ENCODE data around the gene SLC22A2. TPM values are rescaled to one million over a fixed set of nuclear protein-coding genes. Genes with fewer than 3 reads are reported as not detected.

The SLC22A2 gene
- not detected in 2 replicates for total RNA-seq

DNA sequence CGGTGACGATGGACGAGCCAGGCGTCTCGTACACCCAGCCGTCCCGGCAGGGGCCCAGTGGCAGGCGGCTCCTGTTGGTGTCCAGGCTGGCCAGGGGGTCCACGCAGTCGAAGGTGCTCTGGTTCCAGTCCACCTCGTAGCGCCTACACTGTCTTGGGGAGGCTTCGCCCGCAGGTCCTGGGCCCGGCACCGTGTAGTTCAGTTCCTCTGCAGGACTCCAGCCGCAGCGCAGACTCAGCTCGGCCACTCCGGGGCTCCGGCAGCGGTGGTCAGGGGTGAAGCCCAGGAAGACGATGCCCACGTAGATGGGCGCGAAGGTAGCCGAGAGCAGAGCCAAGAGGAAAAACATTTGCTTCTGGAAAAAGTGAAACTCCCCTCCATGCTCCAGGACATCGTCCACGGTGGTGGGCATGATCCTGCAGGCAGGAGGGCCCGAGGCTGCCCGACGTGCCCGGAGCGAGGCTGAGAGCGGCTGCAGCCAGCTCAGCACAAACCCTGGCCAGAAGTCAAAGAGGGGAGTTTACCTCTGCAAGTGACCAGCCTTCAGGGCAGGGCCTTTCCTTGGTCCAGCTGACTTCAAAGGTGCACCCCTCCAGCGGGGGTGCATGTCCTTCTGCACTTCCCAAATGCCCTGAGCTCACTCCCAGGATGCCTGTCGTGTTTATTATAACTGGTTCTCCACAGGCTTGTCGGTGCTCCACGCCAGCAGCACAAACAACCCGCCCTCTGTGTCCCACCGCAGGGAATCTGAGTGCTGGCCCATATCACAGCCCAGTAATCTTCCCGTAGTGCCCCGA, at the start of gene SLC22A2:
Gene SLC22A2 (minus strand): TSS at position 476 of the 797 bp plus-strand sequence. CDS start 64 bp downstream, at position 412.

Other genes with a start within 250 kb of the SLC22A2 start
- gene SLC22A1, start 137.0 kb downstream of the SLC22A2 start, total RNA-seq: not detected in 2 replicates
- not detected in 2 replicates for gene SLC22A3, start 89.6 kb upstream of the SLC22A2 start, total RNA-seq

All from mammary microvascular endothelial cell (primary cell).